Neuronal stem cell (in vitro differentiated cells): ENCODE measurements around the gene PKNOX2.

Experiments
- DNase-seq: peaks from one replicate; pipeline ENCODE4 v3.0.0-alpha.2; 2013; ENCODE audit warnings: low spot score
- H2AFZ ChIP-seq: one replicate; pipeline ENCODE4 v1.6.1; 2013; ENCODE audit warnings: mild to moderate bottlenecking, low read length, inconsistent platforms
- H2AK5ac ChIP-seq: 2 replicates; pipeline ENCODE4 v1.6.1; 2013; ENCODE audit warnings: low read depth, mild to moderate bottlenecking, inconsistent platforms, low read length, moderate library complexity, mixed read lengths
- H2BK120ac ChIP-seq: 2 replicates; pipeline ENCODE4 v1.6.1; 2013; ENCODE audit warnings: low read depth, mild to moderate bottlenecking, inconsistent platforms, low read length, moderate library complexity, mixed read lengths
- H2BK12ac ChIP-seq: one replicate; pipeline ENCODE4 v1.6.1; 2013; ENCODE audit warnings: low read length, inconsistent platforms
- H2BK15ac ChIP-seq: 2 replicates; pipeline ENCODE4 v1.6.1; 2013; ENCODE audit warnings: mild to moderate bottlenecking, low read length, inconsistent platforms, mixed read lengths
- H2BK5ac ChIP-seq: one replicate; pipeline ENCODE4 v1.6.1; 2013; ENCODE audit warnings: inconsistent platforms, mild to moderate bottlenecking, low read length, moderate library complexity
- H3K14ac ChIP-seq: one replicate; pipeline ENCODE4 v1.6.1; 2013; ENCODE audit warnings: low read length, inconsistent platforms
- H3K18ac ChIP-seq: 2 replicates; pipeline ENCODE4 v1.6.1; 2013; ENCODE audit warnings: low read length, inconsistent platforms
- H3K23ac ChIP-seq: 2 replicates; pipeline ENCODE4 v1.6.1; 2013; ENCODE audit warnings: low read depth, mild to moderate bottlenecking, mixed read lengths, low read length, inconsistent platforms; ENCODE audit not compliant: poor library complexity
- H3K27ac ChIP-seq: replicated peaks from 3 replicates; pipeline ENCODE4 v1.5.1; 2013; ENCODE audit warnings: low read length, inconsistent platforms
- H3K27me3 ChIP-seq, 3 experiments: 2 replicates each; pipeline ENCODE4 v1.6.1; 2013; ENCODE audit warnings: low read length in 3 of 3, mild to moderate bottlenecking in 2 of 3, inconsistent platforms in 1 of 3, low read depth in 1 of 3, mixed read lengths in 1 of 3, moderate library complexity in 1 of 3; ENCODE audit not compliant: control insufficient read depth in 3 of 3, insufficient read depth in 3 of 3
- H3K36me3 ChIP-seq, 2 donors: replicated peaks in 1 of 2; 2 replicates each; pipeline ENCODE4 v1.6.1; 2013; ENCODE audit warnings: low read length in 2 of 2; ENCODE audit not compliant: control insufficient read depth in 2 of 2, insufficient read depth in 2 of 2
- H3K4ac ChIP-seq: 2 replicates; pipeline ENCODE4 v1.6.1; 2013; ENCODE audit warnings: inconsistent platforms, mild to moderate bottlenecking, low read length, moderate library complexity
- H3K4me1 ChIP-seq, 2 donors: 1 replicate in 1 of 2; 2 replicates in 1 of 2; pipeline ENCODE4 v1.6.1; 2013; ENCODE audit warnings: low read length in 2 of 2, low read depth in 1 of 2; ENCODE audit not compliant: control insufficient read depth in 2 of 2, insufficient read depth in 1 of 2
- H3K4me2 ChIP-seq: one replicate; pipeline ENCODE4 v1.6.1; 2013; ENCODE audit warnings: mild to moderate bottlenecking, low read length, inconsistent platforms; ENCODE audit not compliant: insufficient read depth, poor library complexity, severe bottlenecking
- H3K4me3 ChIP-seq, 2 donors: 2 replicates each; pipeline ENCODE4 v1.5.1; 2013; ENCODE audit warnings: low read length in 2 of 2, mild to moderate bottlenecking in 2 of 2, inconsistent platforms in 1 of 2, moderate library complexity in 1 of 2
- H3K79me1 ChIP-seq: one replicate; pipeline ENCODE4 v1.6.1; 2013; ENCODE audit warnings: low read depth, mild to moderate bottlenecking, inconsistent platforms, low read length, moderate library complexity
- H3K9ac ChIP-seq: one replicate; pipeline ENCODE4 v1.6.1; 2013; ENCODE audit warnings: mild to moderate bottlenecking, low read depth, low read length, inconsistent platforms; ENCODE audit not compliant: poor library complexity
- H3K9me3 ChIP-seq, 2 donors: replicated peaks in 1 of 2; 2 replicates each; pipeline versions ENCODE3 to v1.6.1; 2013; ENCODE audit warnings: low read length in 2 of 2, mild to moderate bottlenecking in 2 of 2, inconsistent platforms in 1 of 2, low read depth in 1 of 2, mixed read lengths in 1 of 2, moderate library complexity in 1 of 2; ENCODE audit not compliant: control insufficient read depth in 2 of 2, insufficient read depth in 1 of 2
- H4K8ac ChIP-seq: one replicate; pipeline ENCODE4 v1.6.1; 2013; ENCODE audit warnings: low read depth, mild to moderate bottlenecking, inconsistent platforms, low read length, moderate library complexity
- H4K91ac ChIP-seq: one replicate; pipeline ENCODE4 v1.6.1; 2013; ENCODE audit warnings: low read length, low read depth, mild to moderate bottlenecking, inconsistent platforms; ENCODE audit not compliant: poor library complexity
- WGBS, 2 donors: extraction: QIAGEN DNeasy Blood & Tissue Kit; methylation state at CpG; one replicate each; pipeline ENCODE4 v1.1.7; 2013; ENCODE audit warnings: missing lambda C conversion rate in 2 of 2, mixed read lengths in 1 of 2; ENCODE audit not compliant: insufficient read length in 2 of 2, insufficient replicate concordance in 1 of 2; ENCODE audit errors: extremely low coverage in 2 of 2; 5-methylcytosine and 5-hydroxymethylcytosine counted together

The PKNOX2 gene

GRCh38 chr11:125287491-125288210 lies 123.1 kb downstream of the PKNOX2 start:
- H2BK15ac ChIP-seq = no peak overlapping the region
- no peak overlapping the region for H3K4me2 ChIP-seq
- WGBS, 2 donors = no CpG with 5 or more reads among the region's 11 CpGs

GRCh38 chr11:125289419-125290098 lies 125.0 kb downstream of the PKNOX2 start:
- Histone ChIP-seq H3K36me3 (peaks cover 0 to 33% of the 10 kb centered on the region in 2 donors), H3K4me3 (no peak overlapping the region), H3K79me1 (no peaks in the 10 kb centered on the region), H3K27ac (no peak overlapping the region), H3K4me2 (no peak overlapping the region), H2BK120ac (no peak overlapping the region), H3K9me3 (no peaks in the 10 kb centered on the region), H4K91ac (no peak overlapping the region), H2BK5ac (no peak overlapping the region), H3K18ac (no peak overlapping the region), H3K4me1 (peaks cover 0 to 23% of the 10 kb centered on the region in 2 donors), H2BK15ac (no peak overlapping the region), H3K9ac (no peak overlapping the region), H3K14ac (no peak overlapping the region), H3K27me3 (no peaks in the 10 kb centered on the region), H2BK12ac (no peak overlapping the region), H3K23ac (no peak overlapping the region), H3K4ac (no peak overlapping the region), H2AK5ac (no peak overlapping the region), H4K8ac (no peak overlapping the region), H2AFZ (no peak overlapping the region)
- WGBS, 2 donors = no CpG with 5 or more reads among the region's 9 CpGs
- DNase-seq = no peak

More at GRCh38 chr11:125287491-125288210, 123.1 kb downstream of the PKNOX2 start:
- Histone ChIP-seq H4K91ac (no peak overlapping the region), H3K23ac (no peak overlapping the region), H2BK12ac (no peak overlapping the region), H3K9me3 (no peaks in the 10 kb centered on the region), H3K36me3 (peaks cover 0 to 28% of the 10 kb centered on the region in 2 donors), H3K27ac (peak overlapping the region; percentile 47), H3K14ac (no peak overlapping the region), H4K8ac (no peak overlapping the region), H3K4me1 (peaks cover 0 to 23% of the 10 kb centered on the region in 2 donors), H2AFZ (no peak overlapping the region), H3K79me1 (no peaks in the 10 kb centered on the region), H3K27me3 (no peaks in the 10 kb centered on the region), H2AK5ac (no peak overlapping the region), H3K4me3 (no peak overlapping the region), H3K18ac (peak overlapping the region; percentile 1), H3K4ac (no peak overlapping the region), H3K9ac (no peak overlapping the region), H2BK5ac (no peak overlapping the region), H2BK120ac (no peak overlapping the region)
- DNase-seq = no peak

GRCh38 chr11:125290263-125290662 lies 125.7 kb downstream of the PKNOX2 start:
- no peak overlapping the region for H2BK5ac ChIP-seq
- no peak overlapping the region for H3K4ac ChIP-seq
- no peak overlapping the region for H2BK15ac ChIP-seq
- H3K4me3 ChIP-seq = no peak overlapping the region
- WGBS, 2 donors = no CpG with 5 or more reads among the region's 5 CpGs
- H3K79me1 ChIP-seq = no peaks in the 10 kb centered on the region
- DNase-seq = no peak
- no peak overlapping the region for H2BK120ac ChIP-seq
- H3K14ac ChIP-seq = no peak overlapping the region
- H3K27ac ChIP-seq = no peak overlapping the region
- no peak overlapping the region for H2AK5ac ChIP-seq
- H3K36me3 ChIP-seq = peaks cover 0 to 36% of the 10 kb centered on the region in 2 donors
- H3K27me3 ChIP-seq = no peaks in the 10 kb centered on the region
- H3K9me3 ChIP-seq = no peaks in the 10 kb centered on the region
- H2BK12ac ChIP-seq = no peak overlapping the region
- no peak overlapping the region for H3K4me2 ChIP-seq
- H3K4me1 ChIP-seq = peaks cover 0 to 23% of the 10 kb centered on the region in 2 donors
- H3K9ac ChIP-seq = no peak overlapping the region
- no peak overlapping the region for H3K23ac ChIP-seq
- no peak overlapping the region for H4K8ac ChIP-seq
- H2AFZ ChIP-seq = no peak overlapping the region
- H4K91ac ChIP-seq = no peak overlapping the region
- no peak overlapping the region for H3K18ac ChIP-seq

DNA sequence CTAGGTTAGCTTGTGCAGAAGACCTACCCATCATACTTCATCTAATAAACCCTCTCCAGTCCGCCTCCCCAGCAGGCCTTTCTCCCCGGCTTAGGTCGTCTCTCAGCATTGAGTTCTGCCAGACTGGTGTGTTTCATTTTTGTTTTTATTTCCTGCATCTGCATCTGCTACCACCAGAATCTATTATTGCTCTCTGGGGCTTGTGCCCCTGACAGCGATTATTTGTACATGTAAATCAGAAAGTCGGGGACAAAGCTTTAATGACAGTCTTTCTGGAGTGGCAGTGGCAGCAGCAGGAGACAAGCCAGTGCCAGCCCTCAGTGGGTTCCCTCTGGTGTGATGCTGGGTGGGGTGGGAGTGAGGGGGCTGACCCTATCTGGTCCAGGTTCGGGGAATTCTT lies 127.5 kb downstream of the PKNOX2 start:
- Histone ChIP-seq H3K27ac (no peak overlapping the region), H3K4ac (no peak overlapping the region), H4K91ac (no peak overlapping the region), H3K18ac (no peak overlapping the region), H3K9me3 (no peaks in the 10 kb centered on the region), H3K23ac (no peak overlapping the region), H4K8ac (no peak overlapping the region), H2BK5ac (no peak overlapping the region), H2BK120ac (no peak overlapping the region), H3K14ac (no peak overlapping the region), H2AFZ (no peak overlapping the region), H2BK12ac (no peak overlapping the region), H3K4me2 (no peak overlapping the region), H2AK5ac (no peak overlapping the region), H3K9ac (no peak overlapping the region), H3K36me3 (peaks cover 0 to 46% of the 10 kb centered on the region in 2 donors), H3K27me3 (no peaks in the 10 kb centered on the region), H3K4me1 (peaks cover 0 to 15% of the 10 kb centered on the region in 2 donors), H3K79me1 (no peaks in the 10 kb centered on the region), H2BK15ac (no peak overlapping the region), H3K4me3 (no peak overlapping the region)
- no peak for DNase-seq
- WGBS, 2 donors = no CpG with 5 or more reads among the region's 6 CpGs
